Measurements from ENCODE around the gene GTF3C2.

- TF ChIP-seq CTCF (IDR thresholded peaks at IDR 0.05) (no peak), ZC3H11A (IDR thresholded peaks at IDR 0.05) (no peak), RAD21 (conservative IDR thresholded peaks at IDR 0.05 in 1 of 2, IDR thresholded peaks at IDR 0.05 in 1 of 2) (no peak), RFX5 (IDR thresholded peaks at IDR 0.05) (no peak), REST (IDR thresholded peaks at IDR 0.05) (no peak), CHD2 (IDR thresholded peaks at IDR 0.05; ENCODE audit: low read length, partially characterized antibody) (no peak), PBX3 (IDR thresholded peaks at IDR 0.05) (no peak), MAX (IDR thresholded peaks at IDR 0.05) (no peak)
Observed at GRCh38 chr2:27373567-27373966, 17.0 kb upstream of the GTF3C2 start.

All from A549 (cell line).